Measurements from ENCODE around the gene ACTN3. TPM values are rescaled to one million over a fixed set of nuclear protein-coding genes. Genes with fewer than 3 reads are reported as not detected.

Gene ACTN3
- polyA plus RNA-seq, 2 of the 4 experiments (the other 2 are of a cell fraction): not detected

GRCh38 chr11:66564538-66564937, 17.8 kb downstream of the ACTN3 start (continued):
- TF ChIP-seq GATA3 (IDR thresholded peaks at IDR 0.05; ENCODE audit: borderline replicate concordance): no peak
- TF ChIP-seq ESRRA (IDR thresholded peaks at IDR 0.05; ENCODE audit: borderline replicate concordance, low read length): no peak
- TF ChIP-seq KDM1A (IDR thresholded peaks at IDR 0.05; ENCODE audit: low read depth): no peak
- TF ChIP-seq SMC3 (IDR thresholded peaks at IDR 0.05): no peak
- no peak for TF ChIP-seq EHF (CRISPR knock-in tag; IDR thresholded peaks at IDR 0.05)

GRCh38 chr11:66564984-66565383, 18.3 kb downstream of the ACTN3 start:
- 86% methylated on average over 5 of the region's 5 CpGs for WGBS (ENCODE audit: missing lambda C conversion rate)
- POLR2A ChIA-PET: no interaction called here
- no peak for TF ChIP-seq CHD4 (IDR thresholded peaks at IDR 0.05; ENCODE audit: borderline replicate concordance)
- no peak for TF ChIP-seq MYC (IDR thresholded peaks at IDR 0.05; ENCODE audit: borderline replicate concordance, low read length)
- TF ChIP-seq HEYL (CRISPR knock-in tag; IDR thresholded peaks at IDR 0.05): no peak
- no peak for TF ChIP-seq KDM1A (IDR thresholded peaks at IDR 0.05; ENCODE audit: low read depth)
- no peak for TF ChIP-seq BHLHE40 (IDR thresholded peaks at IDR 0.05; ENCODE audit: low read depth, low read length)
- no peak for TF ChIP-seq RNF2 (IDR thresholded peaks at IDR 0.05; ENCODE audit: borderline replicate concordance, low read depth)
- no peak for TF ChIP-seq EP300 (IDR thresholded peaks at IDR 0.05)
- TF ChIP-seq ZNF302 (CRISPR knock-in tag; IDR thresholded peaks at IDR 0.05): no peak
- TF ChIP-seq RARB (CRISPR knock-in tag; IDR thresholded peaks at IDR 0.05): no peak
- no peak for TF ChIP-seq POLR2A (IDR thresholded peaks at IDR 0.05; ENCODE audit: low read length)
- no peak for TF ChIP-seq JUNB (IDR thresholded peaks at IDR 0.05)
- no peak for TF ChIP-seq ATOH8 (CRISPR knock-in tag; IDR thresholded peaks at IDR 0.05; ENCODE audit: low read depth)
- no peak for TF ChIP-seq RFX5 (IDR thresholded peaks at IDR 0.05)
- no peak for TF ChIP-seq ZC3H11A (IDR thresholded peaks at IDR 0.05)
- no peak for TF ChIP-seq CTCF (IDR thresholded peaks at IDR 0.05)
- TF ChIP-seq NFE2L2 (conservative IDR thresholded peaks at IDR 0.05; ENCODE audit: low read length): no peak
- no peak for TF ChIP-seq POLR2AphosphoS2 (conservative IDR thresholded peaks at IDR 0.05; ENCODE audit: low read length)
- peaks cover 5% of the 10 kb centered on the region; the same call in 1 of the 3 replicates for H3K4me1 ChIP-seq
- no peak overlapping the region for H3K4me3 ChIP-seq
- H3K9me3 ChIP-seq: no peaks in the 10 kb centered on the region
- FAIRE-seq (no peak), DNase-seq (ENCODE audit: low read depth in 1 of 2, low spot score in 1 of 2) (no peak), ATAC-seq (no peak)
- CTCF ChIA-PET: interaction anchor here (1.0 to 1.5 kb wide), 2 partner anchors 13 to 156 kb away, joined by 4 read pairs; no protein-coding TSS in a partner anchor
- H3K27ac ChIP-seq: no peak overlapping the region
- H3K4me2 ChIP-seq: no peak overlapping the region

GRCh38 chr11:66566221-66566620, 19.5 kb downstream of the ACTN3 start:
- CTCF ChIA-PET: interaction anchor here (1.0 kb wide), 1 partner anchor 26 kb away, joined by 3 read pairs; no protein-coding TSS in a partner anchor
- POLR2A ChIA-PET: no interaction called here
- 73% methylated on average over 8 of the region's 8 CpGs for WGBS (ENCODE audit: missing lambda C conversion rate)

More at GRCh38 chr11:66566221-66566620, 19.5 kb downstream of the ACTN3 start:
- FAIRE-seq (no peak), ATAC-seq (no peak), DNase-seq (ENCODE audit: low read depth in 1 of 2, low spot score in 1 of 2) (no peak)
- Histone ChIP-seq H3K4me1 (peaks cover 5% of the 10 kb centered on the region; the same call in 1 of the 3 replicates), H3K4me3 (no peak overlapping the region), H3K9me3 (no peaks in the 10 kb centered on the region), H3K4me2 (no peak overlapping the region), H3K27ac (no peak overlapping the region)
- no peak for TF ChIP-seq PHF8 (IDR thresholded peaks at IDR 0.05; ENCODE audit: borderline replicate concordance, low read depth)
- TF ChIP-seq EHMT2 (IDR thresholded peaks at IDR 0.05; ENCODE audit: low read depth): no peak
- TF ChIP-seq RCOR1 (IDR thresholded peaks at IDR 0.05; ENCODE audit: low read depth, low read length): no peak
- TF ChIP-seq CBX8 (IDR thresholded peaks at IDR 0.05): no peak

Data from A549 (cell line).